Retinal pigment epithelial cell (primary cell): ENCODE results near the gene LRRK1.
A peak's percentile ranks its signal among the peaks of the same experiment; 100 is the strongest.

Experiments used
- DNase-seq: peaks from one replicate; pipeline ENCODE4 v3.0.0-alpha.2; 2010; ENCODE audit warnings: low read depth
- H3K4me3 ChIP-seq: 2 replicates; pipeline ENCODE4 v1.5.1; 2011; ENCODE audit warnings: mild to moderate bottlenecking, low read length, control low read depth, moderate library complexity
- CTCF ChIP-seq: conservative IDR thresholded peaks from 2 replicates; pipeline ENCODE4 v1.5.1; 2011; ENCODE audit warnings: low read depth, low read length, control low read depth, inconsistent platforms

LRRK1 gene

GRCh38 chr15:101087172-101087769 lies 168.1 kb downstream of the LRRK1 start:
- no peak for TF ChIP-seq CTCF
- H3K4me3 ChIP-seq = no peak overlapping the region
- DNase-seq = no peak

- no peak for DNase-seq
- TF ChIP-seq CTCF = no peak
- H3K4me3 ChIP-seq = no peak overlapping the region
Measured at GRCh38 chr15:101088271-101088670, 169.1 kb downstream of the LRRK1 start.

GRCh38 chr15:101088788-101089578 lies 169.8 kb downstream of the LRRK1 start:
- peak; percentile 88 for TF ChIP-seq CTCF
- no peak overlapping the region for H3K4me3 ChIP-seq
- DNase-seq = no peak

- DNase-seq = no peak
- no peak overlapping the region for H3K4me3 ChIP-seq
- TF ChIP-seq CTCF = no peak
Measured at GRCh38 chr15:101089579-101090427, 170.6 kb downstream of the LRRK1 start.

- no peak overlapping the region for H3K4me3 ChIP-seq
- no peak for DNase-seq
- TF ChIP-seq CTCF = no peak
Measured at GRCh38 chr15:101090428-101090790, 171.3 kb downstream of the LRRK1 start.

GRCh38 chr15:101091080-101092017 lies 172.2 kb downstream of the LRRK1 start:
- H3K4me3 ChIP-seq = no peak overlapping the region
- no peak for TF ChIP-seq CTCF
- no peak for DNase-seq
